AG04449 (cell line): ENCODE data around the gene FCER1G.

Experiments used
- CTCF ChIA-PET: fragments of 350-600 bp; formaldehyde crosslinking; extraction: SDS; loops from one replicate; lab custom pipeline; 2021; ENCODE audit warnings: antibody characterized with exemption; lab: Yijun Ruan, JAX
- POLR2A ChIA-PET: fragments of 400-600, 350-600 bp; formaldehyde crosslinking; extraction: SDS; loops from one replicate; lab custom pipeline; 2020; ENCODE audit warnings: antibody characterized with exemption, inconsistent platforms; lab: Yijun Ruan, JAX
- DNase-seq: peaks from one replicate; pipeline ENCODE4 v3.0.0-alpha.2; 2010; ENCODE audit warnings: low read depth, low spot score
- H3K4me3 ChIP-seq: 2 replicates; pipeline ENCODE4 v1.5.1; 2011; ENCODE audit warnings: low read depth, mild to moderate bottlenecking, control low read depth, low read length
- TF ChIP-seq, protein P1 (sequence below): IDR thresholded peaks from one replicate; pipeline ENCODE4 v1.5.1; 2011; ENCODE audit warnings: mild to moderate bottlenecking, moderate library complexity, low read length, control low read depth, inconsistent platforms; ENCODE audit not compliant: insufficient read depth; ENCODE audit errors: missing control alignments

FCER1G gene

DNA sequence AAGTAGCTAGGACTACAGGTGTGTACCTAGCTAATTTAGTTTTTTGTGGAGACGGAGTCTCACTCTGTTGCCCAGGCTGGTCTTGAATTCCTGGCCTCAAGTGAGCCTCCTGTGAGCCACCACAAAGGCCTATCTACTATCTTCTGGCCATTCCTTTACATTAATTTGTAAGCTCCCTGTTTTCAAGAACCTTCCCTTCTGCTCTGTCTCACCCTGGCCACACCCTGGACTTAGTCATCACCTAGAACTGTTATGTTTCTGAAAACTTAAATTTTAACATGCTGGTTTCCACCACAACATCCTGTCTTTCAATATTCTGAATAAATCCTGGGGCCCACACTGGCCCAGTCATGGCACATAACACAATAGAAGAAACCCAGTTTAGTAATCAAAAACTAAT is 32.9 kb upstream of the FCER1G start:
- CTCF ChIA-PET, result interaction anchor here (1.0 to 5.4 kb wide), 11 partner anchors 10 to 201 kb away, joined by 3 to 67 read pairs (median 8); partner anchors contain the start of genes ADAMTS4, APOA2, PPOX and TOMM40L
- POLR2A ChIA-PET, result interaction anchor here (0.8 to 1.4 kb wide), 4 partner anchors 11 to 16 kb away, joined by 3 to 5 read pairs (median 4); partner anchors contain the start of genes ADAMTS4 and PPOX
- DNase-seq, result no peak

DNA sequence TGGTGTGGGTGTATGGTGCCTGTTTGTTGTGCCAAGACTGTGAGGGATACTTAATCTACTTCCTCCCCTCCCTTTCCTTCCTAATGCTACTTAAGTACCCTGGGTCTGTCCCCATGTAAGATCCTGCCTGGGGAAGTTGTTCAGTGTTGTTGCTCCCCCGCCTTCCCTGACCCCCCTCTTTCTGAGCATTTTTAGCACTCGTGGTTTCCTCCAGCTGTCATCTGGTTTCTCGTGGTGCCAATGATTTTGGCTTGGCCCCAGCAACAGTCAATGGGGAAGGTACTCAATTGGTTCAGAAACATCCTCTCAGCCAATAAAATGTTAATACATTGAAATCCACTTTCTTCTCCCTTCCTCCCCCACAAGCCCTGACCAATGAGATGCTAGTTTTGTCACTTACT is 29.8 kb upstream of the FCER1G start:
- TF ChIP-seq, protein P1, sequence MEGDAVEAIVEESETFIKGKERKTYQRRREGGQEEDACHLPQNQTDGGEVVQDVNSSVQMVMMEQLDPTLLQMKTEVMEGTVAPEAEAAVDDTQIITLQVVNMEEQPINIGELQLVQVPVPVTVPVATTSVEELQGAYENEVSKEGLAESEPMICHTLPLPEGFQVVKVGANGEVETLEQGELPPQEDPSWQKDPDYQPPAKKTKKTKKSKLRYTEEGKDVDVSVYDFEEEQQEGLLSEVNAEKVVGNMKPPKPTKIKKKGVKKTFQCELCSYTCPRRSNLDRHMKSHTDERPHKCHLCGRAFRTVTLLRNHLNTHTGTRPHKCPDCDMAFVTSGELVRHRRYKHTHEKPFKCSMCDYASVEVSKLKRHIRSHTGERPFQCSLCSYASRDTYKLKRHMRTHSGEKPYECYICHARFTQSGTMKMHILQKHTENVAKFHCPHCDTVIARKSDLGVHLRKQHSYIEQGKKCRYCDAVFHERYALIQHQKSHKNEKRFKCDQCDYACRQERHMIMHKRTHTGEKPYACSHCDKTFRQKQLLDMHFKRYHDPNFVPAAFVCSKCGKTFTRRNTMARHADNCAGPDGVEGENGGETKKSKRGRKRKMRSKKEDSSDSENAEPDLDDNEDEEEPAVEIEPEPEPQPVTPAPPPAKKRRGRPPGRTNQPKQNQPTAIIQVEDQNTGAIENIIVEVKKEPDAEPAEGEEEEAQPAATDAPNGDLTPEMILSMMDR, result no peak
- ChIA-PET POLR2A (no interaction called here), CTCF (interaction anchor here (1.3 to 1.8 kb wide), 3 partner anchors 9 to 20 kb away, joined by 4 to 8 read pairs (median 5); partner anchors contain the start of gene PPOX)
- H3K4me3 ChIP-seq, result no peak overlapping the region
- DNase-seq, result no peak

More for the DNA sequence above, 32.9 kb upstream of the FCER1G start:
- TF ChIP-seq, protein P1, result no peak
- H3K4me3 ChIP-seq, result no peak overlapping the region

DNA sequence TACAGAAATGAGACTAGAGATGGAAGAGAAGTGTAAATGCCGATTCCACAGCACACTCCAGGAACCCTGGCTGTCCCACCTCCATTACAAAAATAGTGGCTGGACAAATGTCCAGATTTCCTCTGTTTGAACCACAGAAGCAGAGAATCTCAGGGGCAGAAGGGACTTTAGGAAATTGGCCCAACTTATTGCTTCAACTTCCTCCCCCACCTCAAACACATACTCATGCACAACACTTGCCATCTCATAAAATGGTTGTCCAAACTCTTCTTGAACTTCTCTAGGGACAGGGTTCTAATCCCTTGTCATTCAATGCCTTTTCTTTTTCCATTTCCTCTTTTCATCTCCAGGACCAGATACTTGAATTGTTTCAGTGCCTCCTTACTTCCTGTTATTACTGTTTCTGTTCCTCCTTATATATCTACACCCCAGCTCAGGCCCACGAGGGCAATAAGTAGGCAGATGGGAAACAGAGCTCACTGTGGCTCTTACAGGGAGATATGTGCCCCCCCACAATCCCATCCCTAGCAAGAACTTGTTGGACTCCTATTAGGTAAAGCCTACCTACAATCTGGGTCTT is 29.3 kb upstream of the FCER1G start:
- TF ChIP-seq, protein P1, result no peak
- H3K4me3 ChIP-seq, result no peak overlapping the region
- ChIA-PET POLR2A (no interaction called here), CTCF (interaction anchor here (0.7 to 1.8 kb wide), 5 partner anchors 8 to 196 kb away, joined by 3 to 8 read pairs (median 5); partner anchors contain the start of gene PPOX)
- no peak for DNase-seq

DNA sequence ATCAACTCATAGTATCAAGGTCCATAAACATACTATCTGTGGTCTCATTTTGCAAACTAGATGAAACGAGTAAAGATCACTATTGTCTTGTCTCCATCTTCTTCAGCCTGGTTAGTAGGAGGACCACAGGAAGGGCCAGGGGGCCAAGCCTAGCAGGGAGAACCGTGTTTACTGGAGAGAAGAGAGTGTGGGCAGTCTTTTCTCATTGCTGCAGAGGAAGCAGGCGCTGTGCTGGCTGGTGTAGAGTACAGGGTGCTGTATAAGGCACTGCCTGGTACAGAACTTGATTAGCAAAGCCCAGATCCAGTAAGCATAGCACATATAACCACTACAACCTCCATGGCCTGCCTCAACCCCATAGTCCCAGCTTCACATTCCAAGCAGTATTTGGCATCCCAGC is 27.8 kb upstream of the FCER1G start:
- no peak for DNase-seq
- TF ChIP-seq, protein P1, result no peak
- POLR2A ChIA-PET, result no interaction called here
- H3K4me3 ChIP-seq, result no peak overlapping the region
- CTCF ChIA-PET, result interaction anchor here (1.2 to 1.7 kb wide), 2 partner anchors 22 to 195 kb away, joined by 3 to 8 read pairs; partner anchors contain the start of gene PPOX

DNA sequence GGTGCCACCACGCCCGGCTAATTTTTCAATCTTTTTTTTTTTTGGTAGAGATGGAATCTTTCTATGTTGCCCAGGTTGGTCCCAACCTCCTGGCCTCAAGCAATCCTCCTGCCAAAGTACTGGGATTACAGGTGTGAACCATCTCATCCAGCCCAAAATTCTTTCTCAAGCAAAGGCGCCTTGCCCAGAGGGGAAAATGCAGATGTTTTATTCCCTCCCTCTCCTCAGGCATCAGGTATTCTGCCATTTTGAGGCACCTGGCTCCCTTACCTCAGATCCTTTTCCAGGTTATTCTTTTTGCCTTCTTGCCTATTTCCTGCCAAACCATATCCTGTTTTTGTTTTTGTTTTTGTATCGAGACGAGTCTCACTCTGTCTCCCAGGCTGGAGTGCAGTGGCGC is 26.7 kb upstream of the FCER1G start:
- POLR2A ChIA-PET, result interaction anchor here (0.7 kb wide), 1 partner anchor 561 kb away, joined by 3 read pairs; the partner anchor contains the start of gene DUSP12
- H3K4me3 ChIP-seq, result no peak overlapping the region
- CTCF ChIA-PET, result interaction anchor here (0.8 to 26.1 kb wide), 2 partner anchors 9 to 31 kb away, joined by 3 to 758 read pairs; partner anchors contain the start of genes APOA2, FCER1G and TOMM40L
- DNase-seq, result no peak
- TF ChIP-seq, protein P1, result no peak

DNA sequence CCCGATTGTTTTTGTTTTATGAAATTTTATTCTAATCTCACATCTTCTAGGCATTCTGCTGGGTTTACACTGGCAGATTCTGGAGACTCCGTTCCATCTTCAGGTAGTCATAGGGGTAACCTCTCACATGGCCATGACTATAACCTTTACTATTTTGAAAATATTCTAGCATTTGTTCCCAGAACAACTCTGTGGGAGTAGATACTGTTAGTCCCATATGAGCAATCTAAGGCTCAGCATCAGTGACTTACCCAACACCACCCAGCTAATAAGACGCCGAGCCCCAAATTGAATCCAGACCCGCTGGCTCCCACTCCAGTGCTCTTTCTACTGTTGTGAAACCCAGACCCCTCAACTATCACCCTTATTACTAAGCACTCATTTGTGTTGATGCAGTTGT is 26.1 kb upstream of the FCER1G start:
- TF ChIP-seq, protein P1, result no peak
- H3K4me3 ChIP-seq, result no peak overlapping the region
- POLR2A ChIA-PET, result no interaction called here
- no peak for DNase-seq
- CTCF ChIA-PET, result interaction anchor here (0.8 to 26.1 kb wide), 4 partner anchors 8 to 195 kb away, joined by 3 to 758 read pairs (median 51); partner anchors contain the start of genes APOA2, FCER1G and TOMM40L
